ENCODE results near the gene UBE2D4.

GRCh38 chr7:43878867-43879266, 47.4 kb upstream of the UBE2D4 start:
- TF ChIP-seq CTCF (IDR thresholded peaks at IDR 0.05; ENCODE audit: insufficient read depth, low read depth, low read length): no peak
- no peak for TF ChIP-seq EZH2 (IDR thresholded peaks at IDR 0.05; ENCODE audit: insufficient read depth, low read length)
